Keratinocyte (primary cell): ENCODE data around the gene CRTC3. TPM values are rescaled to one million over a fixed set of nuclear protein-coding genes. Genes with fewer than 3 reads are reported as not detected.

Source experiments
- DNase-seq: peaks from one replicate; pipeline ENCODE4 v3.0.0-alpha.2; 2011; ENCODE audit warnings: low read depth, missing footprints, low spot score
- FAIRE-seq: peaks from 2 replicates; lab custom pipeline; 2011; peaks lifted over from hg19 to GRCh38; lab: Jason Lieb, UNC
- H2AFZ ChIP-seq: 2 replicates; pipeline ENCODE4 v1.6.0; 2012; ENCODE audit warnings: low read length, control low read depth, inconsistent platforms; ENCODE audit not compliant: control insufficient read depth
- H3K27ac ChIP-seq: 2 replicates; pipeline ENCODE4 v1.5.1; 2011; ENCODE audit warnings: low read length; ENCODE audit not compliant: control insufficient read depth, insufficient read depth
- H3K27me3 ChIP-seq: 3 replicates; pipeline ENCODE4 v1.6.0; 2011; ENCODE audit warnings: low read length; ENCODE audit not compliant: control insufficient read depth, insufficient read depth; ENCODE audit errors: extremely low read depth
- H3K36me3 ChIP-seq, 2 experiments: 2 replicates in 1 of 2; 3 replicates in 1 of 2; pipeline ENCODE4 v1.5.1; 2011; ENCODE audit warnings: low read length in 2 of 2, mild to moderate bottlenecking in 1 of 2; ENCODE audit not compliant: control insufficient read depth in 2 of 2, insufficient read depth in 2 of 2; ENCODE audit errors: extremely low read depth in 1 of 2
- H3K4me1 ChIP-seq: 3 replicates; pipeline ENCODE4 v1.5.1; 2011; ENCODE audit warnings: low read length; ENCODE audit not compliant: control insufficient read depth, insufficient read depth; ENCODE audit errors: extremely low read depth
- H3K4me2 ChIP-seq: 3 replicates; pipeline ENCODE4 v1.6.0; 2011; ENCODE audit warnings: low read depth, low read length; ENCODE audit not compliant: control insufficient read depth, insufficient read depth; ENCODE audit errors: extremely low read depth
- H3K4me3 ChIP-seq, 3 experiments: fragments of 200-600 bp in 1 of 3; sonication (generic) in 1 of 3; 2 replicates in 2 of 3; 3 replicates in 1 of 3; pipeline ENCODE4 v1.5.1; 2011 to 2016; ENCODE audit warnings: low read length in 3 of 3, mild to moderate bottlenecking in 3 of 3, control low read depth in 2 of 3, inconsistent platforms in 1 of 3, low read depth in 1 of 3, mixed read lengths in 1 of 3, mixed run types in 1 of 3, moderate library complexity in 1 of 3; ENCODE audit not compliant: control insufficient read depth in 2 of 3, insufficient read depth in 2 of 3; ENCODE audit errors: extremely low read depth in 1 of 3
- H3K79me2 ChIP-seq: 2 replicates; pipeline ENCODE4 v1.6.0; 2012; ENCODE audit warnings: low read length; ENCODE audit not compliant: control insufficient read depth, insufficient read depth
- H3K9ac ChIP-seq: 3 replicates; pipeline ENCODE4 v1.6.0; 2011; ENCODE audit warnings: low read length; ENCODE audit not compliant: control insufficient read depth, insufficient read depth; ENCODE audit errors: extremely low read depth
- H3K9me1 ChIP-seq: 3 replicates; pipeline ENCODE4 v1.6.0; 2011; ENCODE audit warnings: low read length; ENCODE audit not compliant: control insufficient read depth, insufficient read depth; ENCODE audit errors: extremely low read depth
- H3K9me3 ChIP-seq: 2 replicates; pipeline ENCODE4 v1.5.1; 2012; ENCODE audit warnings: low read depth, low read length; ENCODE audit not compliant: control insufficient read depth
- H4K20me1 ChIP-seq: 3 replicates; pipeline ENCODE4 v1.6.0; 2011; ENCODE audit warnings: low read length; ENCODE audit not compliant: control insufficient read depth, insufficient read depth; ENCODE audit errors: extremely low read depth
- EZH2 ChIP-seq: IDR thresholded peaks from one replicate; pipeline ENCODE4 v1.6.1; 2012; ENCODE audit warnings: inconsistent platforms, mild to moderate bottlenecking, low read length, moderate library complexity
- dilution Hi-C: fragments of 300-500 bp; cut with MboI; formaldehyde crosslinking; loops from one replicate; pipeline ENCODE4 v1.7.0; 2020; ENCODE audit warnings: low sequenced_read_pairs; ENCODE audit not compliant: extremely low pct_ligation_motif_present
- polyA plus RNA-seq, 5 experiments: library from polyadenylated mRNA; depleted of rRNA in 3 of 5; stranded (reverse) in 3 of 5; stranded (forward) in 1 of 5; unstranded in 1 of 5; fragments of >200 nt; gene quantifications; 1 replicate in 1 of 5; 2 replicates in 3 of 5; 3 replicates in 1 of 5; pipeline versions ENCODE4 v1.2.1 to v1.2.3, GENCODE V29; 2011 to 2012; ENCODE audit warnings: missing spikeins in 2 of 5, low read depth in 1 of 5, low replicate concordance in 1 of 5
- TF ChIP-seq, protein P1 (sequence below), 3 experiments: IDR thresholded peaks in 1 of 3; conservative IDR thresholded peaks in 1 of 3; optimal IDR thresholded peaks in 1 of 3; 2 replicates in 2 of 3; 3 replicates in 1 of 3; pipeline versions ENCODE3 to v1.5.1; 2011; ENCODE audit warnings: low read length in 3 of 3, mild to moderate bottlenecking in 3 of 3, moderate library complexity in 2 of 3, control low read depth in 1 of 3, inconsistent platforms in 1 of 3; ENCODE audit not compliant: insufficient read depth in 2 of 3; ENCODE audit errors: extremely low read depth in 1 of 3

Gene CRTC3
- polyA plus RNA-seq, 1 donor (not counting 4 experiments of a cell fraction or from before 2014, with no cell fraction given) = 11.9 TPM

DNA sequence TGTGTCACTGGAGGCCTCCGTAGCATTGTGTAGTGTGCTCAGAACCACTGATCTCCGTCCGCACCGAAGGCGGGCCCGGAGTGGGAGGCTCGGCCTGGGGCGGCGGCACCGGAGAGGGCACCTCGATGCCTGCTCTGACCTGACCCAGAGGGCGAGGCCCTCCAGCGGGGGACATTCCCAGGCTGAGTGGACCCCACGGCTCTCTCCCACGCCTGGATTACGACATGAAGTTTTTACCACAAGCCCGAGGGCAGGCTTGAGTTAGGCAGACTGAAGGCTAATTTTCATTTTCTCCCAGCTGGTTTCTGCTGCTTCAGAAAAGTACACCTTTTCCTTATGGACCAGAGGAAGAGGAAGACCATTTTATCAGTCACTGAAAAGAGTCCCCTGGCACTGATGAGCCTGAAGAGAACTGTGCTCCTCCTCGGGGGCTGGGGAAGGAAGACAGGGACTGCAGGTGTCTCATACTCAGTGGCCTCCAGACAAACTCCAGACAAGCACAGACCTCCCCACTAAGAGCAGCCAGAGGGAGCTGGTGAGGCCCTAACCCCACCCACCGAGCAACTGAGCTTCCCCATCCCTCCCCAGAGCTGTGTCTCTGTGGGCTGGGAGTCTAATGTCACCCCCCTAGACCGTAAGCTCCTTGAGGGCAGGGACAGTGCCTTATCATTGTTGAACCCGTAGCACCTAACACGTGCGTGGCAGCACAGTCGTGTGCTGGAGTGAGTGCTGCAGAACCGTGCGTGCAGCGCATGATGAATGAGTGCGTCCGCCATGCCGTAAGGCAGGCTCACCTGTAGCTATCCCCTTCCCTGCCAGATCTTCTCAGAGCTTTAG, 113.0 kb downstream of the CRTC3 start:
- no peak overlapping the region for H3K4me3 ChIP-seq
- H2AFZ ChIP-seq = no peak overlapping the region
- no peaks in the 10 kb centered on the region for H3K27me3 ChIP-seq
- dilution Hi-C loops = no loop called here
- no peak overlapping the region for H3K27ac ChIP-seq
- H3K4me2 ChIP-seq = no peak overlapping the region
- peaks cover 12 to 26% of the 10 kb centered on the region in 2 experiments for H3K36me3 ChIP-seq
- H3K9me3 ChIP-seq = no peaks in the 10 kb centered on the region
- no peaks in the 10 kb centered on the region for H3K9me1 ChIP-seq
- no peak overlapping the region for H3K9ac ChIP-seq
- H3K79me2 ChIP-seq = no peaks in the 10 kb centered on the region
- no peaks in the 10 kb centered on the region for H3K4me1 ChIP-seq
- no peak for TF ChIP-seq EZH2
- TF ChIP-seq, protein P1, sequence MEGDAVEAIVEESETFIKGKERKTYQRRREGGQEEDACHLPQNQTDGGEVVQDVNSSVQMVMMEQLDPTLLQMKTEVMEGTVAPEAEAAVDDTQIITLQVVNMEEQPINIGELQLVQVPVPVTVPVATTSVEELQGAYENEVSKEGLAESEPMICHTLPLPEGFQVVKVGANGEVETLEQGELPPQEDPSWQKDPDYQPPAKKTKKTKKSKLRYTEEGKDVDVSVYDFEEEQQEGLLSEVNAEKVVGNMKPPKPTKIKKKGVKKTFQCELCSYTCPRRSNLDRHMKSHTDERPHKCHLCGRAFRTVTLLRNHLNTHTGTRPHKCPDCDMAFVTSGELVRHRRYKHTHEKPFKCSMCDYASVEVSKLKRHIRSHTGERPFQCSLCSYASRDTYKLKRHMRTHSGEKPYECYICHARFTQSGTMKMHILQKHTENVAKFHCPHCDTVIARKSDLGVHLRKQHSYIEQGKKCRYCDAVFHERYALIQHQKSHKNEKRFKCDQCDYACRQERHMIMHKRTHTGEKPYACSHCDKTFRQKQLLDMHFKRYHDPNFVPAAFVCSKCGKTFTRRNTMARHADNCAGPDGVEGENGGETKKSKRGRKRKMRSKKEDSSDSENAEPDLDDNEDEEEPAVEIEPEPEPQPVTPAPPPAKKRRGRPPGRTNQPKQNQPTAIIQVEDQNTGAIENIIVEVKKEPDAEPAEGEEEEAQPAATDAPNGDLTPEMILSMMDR (optimal IDR thresholded peaks at IDR 0.05 in 1 of 3, IDR thresholded peaks at IDR 0.05 in 1 of 3, conservative IDR thresholded peaks at IDR 0.05 in 1 of 3; ENCODE audit: extremely low read depth in 1 of 3, insufficient read depth in 2 of 3, low read length in 3 of 3) = peak; percentile 18 to 26 (median 18)
- FAIRE-seq (no peak), DNase-seq (no peak)
- H4K20me1 ChIP-seq = no peaks in the 10 kb centered on the region

DNA sequence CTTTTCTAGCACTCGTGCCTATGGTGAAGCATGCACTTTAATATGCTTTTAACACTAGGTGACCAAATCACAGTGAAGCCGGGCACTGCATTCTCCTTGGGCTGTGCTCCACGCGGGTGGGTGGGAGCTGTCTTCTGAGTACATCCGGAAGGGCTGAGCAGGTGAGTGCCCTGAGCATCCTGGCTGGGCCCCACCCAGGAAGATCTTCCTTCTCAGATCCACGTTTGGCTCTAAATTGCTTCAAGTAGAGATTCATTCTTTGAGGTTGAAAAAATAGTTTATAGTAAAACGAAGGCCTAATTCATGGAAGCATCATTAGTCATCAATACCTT, 113.5 kb downstream of the CRTC3 start:
- H3K79me2 ChIP-seq = no peaks in the 10 kb centered on the region
- no peak overlapping the region for H3K9ac ChIP-seq
- TF ChIP-seq, protein P1 (optimal IDR thresholded peaks at IDR 0.05 in 1 of 3, IDR thresholded peaks at IDR 0.05 in 1 of 3, conservative IDR thresholded peaks at IDR 0.05 in 1 of 3; ENCODE audit: extremely low read depth in 1 of 3, insufficient read depth in 2 of 3, low read length in 3 of 3) = no peak
- TF ChIP-seq EZH2 = no peak
- H3K27me3 ChIP-seq = no peaks in the 10 kb centered on the region
- H3K4me3 ChIP-seq = no peak overlapping the region
- no peak overlapping the region for H3K4me2 ChIP-seq
- no peaks in the 10 kb centered on the region for H3K9me3 ChIP-seq
- H3K27ac ChIP-seq = no peak overlapping the region
- no peaks in the 10 kb centered on the region for H4K20me1 ChIP-seq
- DNase-seq (no peak), FAIRE-seq (no peak)
- H3K4me1 ChIP-seq = peaks cover 2% of the 10 kb centered on the region
- H2AFZ ChIP-seq = no peak overlapping the region
- dilution Hi-C loops = no loop called here
- no peaks in the 10 kb centered on the region for H3K9me1 ChIP-seq
- H3K36me3 ChIP-seq = peaks cover 12 to 26% of the 10 kb centered on the region in 2 experiments
